Activated T-cell treated with anti-CD3 and anti-CD28 coated beads, Interleukin-2, amount 50 U/mL, for 72 hours (primary cell): ENCODE data around the gene PCNX1. TPM values are rescaled to one million over a fixed set of nuclear protein-coding genes. Genes with fewer than 3 reads are reported as not detected.
"Not testable (repeated sequence)": the region's sequence is repeated elsewhere in the genome, so short reads cannot be mapped to it uniquely, and the experiment has no call there.

Experiments
- ATAC-seq, 2 donors: fragments of 150-1000 bp; cut with Tn5 transposase; replicated peaks in 1 of 2; 2 replicates each; pipeline ENCODE4 v1.10.0; 2021; ENCODE audit warnings: moderate library complexity in 2 of 2, mild to moderate bottlenecking in 1 of 2
- DNase-seq, 2 donors: peaks; one replicate each; pipeline ENCODE4 v3.0.0; 2021 to 2022; ENCODE audit warnings: mixed read lengths in 1 of 2
- H3K27ac Mint-ChIP-seq: one replicate; pipeline ENCODE4 v1.8.0; 2022; ENCODE audit warnings: mild to moderate bottlenecking, moderate library complexity, mixed read lengths
- H3K27me3 Mint-ChIP-seq: one replicate; pipeline ENCODE4 v1.8.0; 2022; ENCODE audit warnings: low read depth, mixed read lengths
- H3K36me3 Mint-ChIP-seq, 2 donors: one replicate each; pipeline ENCODE4 v1.8.0; 2022; ENCODE audit warnings: mixed read lengths in 2 of 2, mild to moderate bottlenecking in 1 of 2; ENCODE audit not compliant: insufficient read depth in 2 of 2
- H3K4me1 Mint-ChIP-seq: one replicate; pipeline ENCODE4 v1.8.0; 2022; ENCODE audit warnings: low read depth, mixed read lengths
- H3K4me3 Mint-ChIP-seq, 2 donors: one replicate each; pipeline ENCODE4 v1.8.0; 2022; ENCODE audit warnings: mild to moderate bottlenecking in 2 of 2, mixed read lengths in 2 of 2, moderate library complexity in 2 of 2
- H3K9me3 Mint-ChIP-seq, 2 donors: one replicate each; pipeline ENCODE4 v1.8.0; 2022; ENCODE audit warnings: mixed read lengths in 2 of 2
- total RNA-seq, 2 donors: library from RNA; stranded (reverse); gene quantifications; one replicate each; pipeline ENCODE4 v1.2.3, GENCODE V29; 2022

PCNX1 gene
- total RNA-seq, 2 donors from 2014 or later, result 83.3 to 85.8 TPM

GRCh38 chr14:71062581-71063303, 155.5 kb downstream of the PCNX1 start:
- no peak for ATAC-seq
- no peak for DNase-seq
- Mint-ChIP-seq H3K4me1 (peaks cover 10% of the 10 kb centered on the region), H3K27me3 (no peaks in the 10 kb centered on the region), H3K27ac (no peak overlapping the region), H3K36me3 (peaks cover 34 to 57% of the 10 kb centered on the region in 2 donors), H3K9me3 (peaks cover 5 to 12% of the 10 kb centered on the region in 2 donors), H3K4me3 (no peak overlapping the region)

GRCh38 chr14:71063351-71063750, 156.1 kb downstream of the PCNX1 start:
- Mint-ChIP-seq H3K27ac (peak overlapping the region; percentile 62), H3K4me3 (no peak overlapping the region), H3K4me1 (peaks cover 10% of the 10 kb centered on the region), H3K36me3 (peaks cover 34 to 57% of the 10 kb centered on the region in 2 donors), H3K9me3 (peaks cover 5 to 12% of the 10 kb centered on the region in 2 donors), H3K27me3 (no peaks in the 10 kb centered on the region)
- DNase-seq, result no peak
- no peak for ATAC-seq

- Mint-ChIP-seq H3K36me3 (peaks cover 32 to 56% of the 10 kb centered on the region in 2 donors), H3K9me3 (peaks cover 5 to 12% of the 10 kb centered on the region in 2 donors), H3K4me1 (peaks cover 10% of the 10 kb centered on the region)
- DNase-seq, H3K4me3 Mint-ChIP-seq, ATAC-seq, H3K27ac Mint-ChIP-seq, H3K27me3 Mint-ChIP-seq: not testable (repeated sequence)
Measured at GRCh38 chr14:71064747-71065146, 157.5 kb downstream of the PCNX1 start.

- DNase-seq, result no peak
- Mint-ChIP-seq H3K4me3 (no peak overlapping the region), H3K4me1 (peaks cover 6% of the 10 kb centered on the region)
Measured at GRCh38 chr14:71070169-71070568, 162.9 kb downstream of the PCNX1 start.

GRCh38 chr14:71071042-71071441, 163.8 kb downstream of the PCNX1 start:
- Mint-ChIP-seq H3K27me3 (no peaks in the 10 kb centered on the region), H3K4me3 (no peak overlapping the region), H3K27ac (no peak overlapping the region), H3K9me3 (peaks cover 0 to under 1% of the 10 kb centered on the region in 2 donors), H3K36me3 (peaks cover 19 to 41% of the 10 kb centered on the region in 2 donors), H3K4me1 (peaks cover 6% of the 10 kb centered on the region)
- ATAC-seq, result no peak
- no peak for DNase-seq

More at GRCh38 chr14:71070169-71070568, 162.9 kb downstream of the PCNX1 start:
- H3K9me3 Mint-ChIP-seq, result peaks cover 2 to 4% of the 10 kb centered on the region in 2 donors
- no peak overlapping the region for H3K27ac Mint-ChIP-seq
- no peaks in the 10 kb centered on the region for H3K27me3 Mint-ChIP-seq
- ATAC-seq, result no peak
- H3K36me3 Mint-ChIP-seq, result peaks cover 25 to 46% of the 10 kb centered on the region in 2 donors

GRCh38 chr14:71076462-71077092, 169.3 kb downstream of the PCNX1 start:
- Mint-ChIP-seq H3K27me3 (no peaks in the 10 kb centered on the region), H3K36me3 (peaks cover 35 to 58% of the 10 kb centered on the region in 2 donors), H3K9me3 (peaks cover 12 to 13% of the 10 kb centered on the region in 2 donors), H3K4me3 (no peak overlapping the region), H3K27ac (no peak overlapping the region), H3K4me1 (peaks cover 9% of the 10 kb centered on the region)
- ATAC-seq (no peak), DNase-seq (no peak)

GRCh38 chr14:71078500-71078899, 171.2 kb downstream of the PCNX1 start:
- H3K4me3 Mint-ChIP-seq, result no peak overlapping the region
- no peak overlapping the region for H3K27ac Mint-ChIP-seq
- peaks cover 12 to 13% of the 10 kb centered on the region in 2 donors for H3K9me3 Mint-ChIP-seq
- peaks cover 8% of the 10 kb centered on the region for H3K4me1 Mint-ChIP-seq
- ATAC-seq (no peak), DNase-seq (no peak)
- H3K27me3 Mint-ChIP-seq, result no peaks in the 10 kb centered on the region
- H3K36me3 Mint-ChIP-seq, result peaks cover 33 to 57% of the 10 kb centered on the region in 2 donors

GRCh38 chr14:71086567-71086966, 179.3 kb downstream of the PCNX1 start:
- H3K4me3 Mint-ChIP-seq, result no peak overlapping the region
- peak overlapping the region; percentile 41 for H3K27ac Mint-ChIP-seq
- no peak for DNase-seq
- H3K27me3 Mint-ChIP-seq, result no peaks in the 10 kb centered on the region
- H3K4me1 Mint-ChIP-seq, result no peaks in the 10 kb centered on the region
- no peak for ATAC-seq
- H3K9me3 Mint-ChIP-seq, result no peaks in the 10 kb centered on the region
- H3K36me3 Mint-ChIP-seq, result peaks cover 3 to 31% of the 10 kb centered on the region in 2 donors

GRCh38 chr14:71089971-71090370, 182.7 kb downstream of the PCNX1 start:
- no peak overlapping the region for H3K27ac Mint-ChIP-seq
- no peak overlapping the region for H3K4me3 Mint-ChIP-seq
- ATAC-seq (no peak), DNase-seq (no peak)
- H3K4me1 Mint-ChIP-seq, result no peaks in the 10 kb centered on the region
- peaks cover 7 to 37% of the 10 kb centered on the region in 2 donors for H3K36me3 Mint-ChIP-seq
- no peaks in the 10 kb centered on the region for H3K9me3 Mint-ChIP-seq
- H3K27me3 Mint-ChIP-seq, result no peaks in the 10 kb centered on the region

GRCh38 chr14:71094722-71095121, 187.5 kb downstream of the PCNX1 start:
- no peak for ATAC-seq
- no peak overlapping the region for H3K27ac Mint-ChIP-seq

GRCh38 chr14:71096947-71097346, 189.7 kb downstream of the PCNX1 start:
- H3K4me3 Mint-ChIP-seq, result no peak overlapping the region
- H3K4me1 Mint-ChIP-seq, result no peaks in the 10 kb centered on the region
- peaks cover 3 to 26% of the 10 kb centered on the region in 2 donors for H3K36me3 Mint-ChIP-seq
- DNase-seq (no peak), ATAC-seq (no peak)
- H3K27ac Mint-ChIP-seq, result no peak overlapping the region
- H3K9me3 Mint-ChIP-seq, result peaks cover 0 to 2% of the 10 kb centered on the region in 2 donors
- no peaks in the 10 kb centered on the region for H3K27me3 Mint-ChIP-seq

More at GRCh38 chr14:71094722-71095121, 187.5 kb downstream of the PCNX1 start:
- Mint-ChIP-seq H3K4me1 (no peaks in the 10 kb centered on the region), H3K9me3 (peaks cover 0 to 2% of the 10 kb centered on the region in 2 donors), H3K36me3 (peaks cover 6 to 34% of the 10 kb centered on the region in 2 donors), H3K27me3 (no peaks in the 10 kb centered on the region), H3K4me3 (no peak overlapping the region)
- no peak for DNase-seq

GRCh38 chr14:71103662-71104484, 196.6 kb downstream of the PCNX1 start:
- DNase-seq (peak in 1 of 2 donors; percentile 28), ATAC-seq (peak in 1 of 2 donors; percentile 49)
- Mint-ChIP-seq H3K9me3 (no peaks in the 10 kb centered on the region), H3K27ac (peak overlapping the region; percentile 57), H3K4me3 (no peak overlapping the region), H3K36me3 (peaks cover 5 to 14% of the 10 kb centered on the region in 2 donors), H3K4me1 (no peaks in the 10 kb centered on the region), H3K27me3 (no peaks in the 10 kb centered on the region)

GRCh38 chr14:71105177-71105576, 197.9 kb downstream of the PCNX1 start:
- no peak for ATAC-seq
- no peaks in the 10 kb centered on the region for H3K27me3 Mint-ChIP-seq
- DNase-seq, result no peak

More at GRCh38 chr14:71105177-71105576, 197.9 kb downstream of the PCNX1 start:
- Mint-ChIP-seq H3K9me3 (no peaks in the 10 kb centered on the region), H3K4me1 (no peaks in the 10 kb centered on the region), H3K27ac (no peak overlapping the region), H3K36me3 (peaks cover 5 to 19% of the 10 kb centered on the region in 2 donors), H3K4me3 (no peak overlapping the region)
